Measurements from ENCODE around the gene UPK1A. TPM values are rescaled to one million over a fixed set of nuclear protein-coding genes. Genes with fewer than 3 reads are reported as not detected.

Gene UPK1A
- total and polyA plus RNA-seq, 8 donors = 0.18 to 0.48 (median 0.30) TPM; not detected in 4

- ATAC-seq (peak; percentile 90), DNase-seq (peak; percentile 87 to 99 (median 97))
- intact Hi-C loops (cut with DNase I) = no loop called here
- peak overlapping the region; percentile 44 to 73 for H3K4me3 ChIP-seq
- H3K9me3 ChIP-seq = no peaks in the 10 kb centered on the region
- H3K4me1 ChIP-seq = peaks cover 9 to 51% of the 10 kb centered on the region in 2 donors
- H3K27me3 ChIP-seq = no peaks in the 10 kb centered on the region
- TF ChIP-seq CTCF (IDR thresholded peaks at IDR 0.05) = no peak
- no peaks in the 10 kb centered on the region for H3K36me3 ChIP-seq
- H3K27ac ChIP-seq = peak overlapping the region; percentile 87 to 91
Observed at GRCh38 chr19:35644206-35644986, 21.9 kb upstream of the UPK1A start.

GRCh38 chr19:35644987-35645679, 21.2 kb upstream of the UPK1A start:
- Histone ChIP-seq H3K27ac (peak overlapping the region; percentile 87 to 91), H3K36me3 (no peaks in the 10 kb centered on the region), H3K9me3 (no peaks in the 10 kb centered on the region), H3K27me3 (no peaks in the 10 kb centered on the region), H3K4me3 (peak overlapping the region; percentile 44 to 73), H3K4me1 (peaks cover 9 to 58% of the 10 kb centered on the region in 2 donors)
- ATAC-seq (peak; percentile 24), DNase-seq (peak; percentile 56 to 94 (median 80))
- TF ChIP-seq CTCF (IDR thresholded peaks at IDR 0.05) = no peak
- intact Hi-C loops (cut with DNase I) = no loop called here

GRCh38 chr19:35645680-35646511, 20.4 kb upstream of the UPK1A start:
- H3K4me3 ChIP-seq = no peak overlapping the region
- ATAC-seq = no peak
- H3K36me3 ChIP-seq = peaks cover 0 to 3% of the 10 kb centered on the region in 2 donors
- peaks cover 9 to 64% of the 10 kb centered on the region in 2 donors for H3K4me1 ChIP-seq
- peak in 1 of 4 donors; percentile 6 for DNase-seq
- TF ChIP-seq CTCF (IDR thresholded peaks at IDR 0.05) = no peak
- H3K27me3 ChIP-seq = no peaks in the 10 kb centered on the region
- no peaks in the 10 kb centered on the region for H3K9me3 ChIP-seq
- peak overlapping the region; percentile 87 to 91 for H3K27ac ChIP-seq
- intact Hi-C loops (cut with DNase I) = no loop called here

- DNase-seq = peak; percentile 88 to 96 (median 94)
- peaks cover 9 to 43% of the 10 kb centered on the region in 2 donors for H3K4me1 ChIP-seq
- H3K36me3 ChIP-seq = peaks cover 0 to 27% of the 10 kb centered on the region in 2 donors
- peak within 1 kb of the TSS; percentile 75 to 94 for H3K4me3 ChIP-seq
- peak; percentile 72 for ATAC-seq
- no peaks in the 10 kb centered on the region for H3K9me3 ChIP-seq
- TF ChIP-seq CTCF (IDR thresholded peaks at IDR 0.05) = no peak
- intact Hi-C loops (cut with DNase I) = no loop called here
- H3K27me3 ChIP-seq = no peaks in the 10 kb centered on the region
- peak within 1 kb of the TSS; percentile 65 to 84 for H3K27ac ChIP-seq
Observed at GRCh38 chr19:35648017-35648961, 18.0 kb upstream of the UPK1A start, which contains the start of gene COX6B1. Gene COX6B1, plus strand, starts transcription at chr19:35648323. Its CDS starts 2,921 bp downstream, at chr19:35651244.
